DOHH2 (cell line): ENCODE data around the gene NINJ2.

Experiments
- H3F3A ChIP-seq: fragments of 200-600 bp; sonication (generic), shearing (Covaris generic); 2 replicates; pipeline ENCODE4 v1.6.0; 2016; ENCODE audit warnings: antibody characterized with exemption, mild to moderate bottlenecking; ENCODE audit not compliant: control insufficient read depth, insufficient read depth
- H3K27ac ChIP-seq: fragments of 200-600 bp; sonication (generic); 2 replicates; pipeline ENCODE4 v1.5.1; 2014; ENCODE audit warnings: low read depth, mild to moderate bottlenecking, low read length, moderate library complexity
- H3K27me3 ChIP-seq: fragments of 200-600 bp; sonication (generic); 2 replicates; pipeline ENCODE4 v1.6.1; 2014; ENCODE audit warnings: mild to moderate bottlenecking, low read length, mixed read lengths; ENCODE audit not compliant: control insufficient read depth
- H3K36me3 ChIP-seq: fragments of 200-600 bp; sonication (generic); 2 replicates; pipeline ENCODE4 v1.6.1; 2014; ENCODE audit warnings: mild to moderate bottlenecking, low read length, moderate library complexity, mixed read lengths; ENCODE audit not compliant: control insufficient read depth
- H3K4me1 ChIP-seq: fragments of 200-600 bp; sonication (generic); 2 replicates; pipeline ENCODE4 v1.6.1; 2014; ENCODE audit warnings: mild to moderate bottlenecking, low read length, mixed read lengths; ENCODE audit not compliant: control insufficient read depth
- H3K4me2 ChIP-seq: fragments of 200-600 bp; sonication (generic); 2 replicates; pipeline ENCODE4 v1.6.0; 2014; ENCODE audit warnings: mild to moderate bottlenecking, low read length, moderate library complexity
- H3K4me3 ChIP-seq: fragments of 200-600 bp; sonication (generic); 2 replicates; pipeline ENCODE4 v1.5.1; 2014; ENCODE audit warnings: mild to moderate bottlenecking, low read length, mixed read lengths
- H3K79me2 ChIP-seq: fragments of 200-600 bp; sonication (generic); 2 replicates; pipeline ENCODE4 v1.6.1; 2014; ENCODE audit warnings: mild to moderate bottlenecking, low read length, mixed read lengths; ENCODE audit not compliant: control insufficient read depth
- H3K9me2 ChIP-seq: fragments of 200-600 bp; sonication (generic); replicated peaks from 2 replicates; pipeline ENCODE4 v1.6.1; 2014; ENCODE audit warnings: mild to moderate bottlenecking, low read length, mixed read lengths; ENCODE audit not compliant: control insufficient read depth
- H3K9me3 ChIP-seq: fragments of 200-600 bp; sonication (generic); 2 replicates; pipeline ENCODE4 v1.6.1; 2014; ENCODE audit warnings: antibody characterized with exemption, low read length, mixed read lengths; ENCODE audit not compliant: control insufficient read depth, insufficient read depth
- H4K20me1 ChIP-seq: fragments of 200-600 bp; sonication (generic); 2 replicates; pipeline ENCODE4 v1.6.0; 2014; ENCODE audit warnings: low read depth, mild to moderate bottlenecking, antibody characterized with exemption, low read length, moderate library complexity; ENCODE audit not compliant: control insufficient read depth, insufficient read depth
- CTCF ChIP-seq: fragments of 200-600 bp; sonication (generic); IDR thresholded peaks from one replicate; pipeline ENCODE4 v1.5.1; 2014; ENCODE audit warnings: antibody characterized with exemption, mild to moderate bottlenecking, low read depth, low read length; ENCODE audit not compliant: poor library complexity, severe bottlenecking
- EZH2phosphoT487 ChIP-seq: fragments of 200-600 bp; sonication (generic); IDR thresholded peaks from 2 replicates; pipeline ENCODE4 v1.6.1; 2017; ENCODE audit warnings: borderline replicate concordance, mild to moderate bottlenecking, antibody characterized with exemption, low read length, moderate library complexity, mixed read lengths

NINJ2 gene

GRCh38 chr12:599756-600155 lies 63.5 kb downstream of the NINJ2 start:
- H3K79me2 ChIP-seq: no peaks in the 10 kb centered on the region
- TF ChIP-seq CTCF: no peak
- no peak for TF ChIP-seq EZH2phosphoT487
- H4K20me1 ChIP-seq: no peaks in the 10 kb centered on the region
- no peak overlapping the region for H3K27ac ChIP-seq
- no peaks in the 10 kb centered on the region for H3K9me2 ChIP-seq
- H3K36me3 ChIP-seq: no peaks in the 10 kb centered on the region
- no peak overlapping the region for H3K4me2 ChIP-seq
- H3K27me3 ChIP-seq: no peaks in the 10 kb centered on the region
- no peaks in the 10 kb centered on the region for H3F3A ChIP-seq
- no peaks in the 10 kb centered on the region for H3K4me1 ChIP-seq
- no peaks in the 10 kb centered on the region for H3K9me3 ChIP-seq
- no peak overlapping the region for H3K4me3 ChIP-seq

- Histone ChIP-seq H3F3A (no peaks in the 10 kb centered on the region), H3K9me2 (no peaks in the 10 kb centered on the region), H3K27ac (no peak overlapping the region), H3K4me1 (peaks cover 10% of the 10 kb centered on the region), H3K4me3 (no peak overlapping the region), H3K27me3 (no peaks in the 10 kb centered on the region), H3K79me2 (no peaks in the 10 kb centered on the region), H3K9me3 (no peaks in the 10 kb centered on the region), H4K20me1 (no peaks in the 10 kb centered on the region), H3K36me3 (no peaks in the 10 kb centered on the region), H3K4me2 (no peak overlapping the region)
- TF ChIP-seq EZH2phosphoT487 (no peak), CTCF (no peak)
Observed at GRCh38 chr12:597926-598568, 65.2 kb downstream of the NINJ2 start.

GRCh38 chr12:593396-594270 lies 69.6 kb downstream of the NINJ2 start:
- Histone ChIP-seq H3K79me2 (no peaks in the 10 kb centered on the region), H3K4me1 (peaks cover 17% of the 10 kb centered on the region), H4K20me1 (no peaks in the 10 kb centered on the region), H3K27me3 (no peaks in the 10 kb centered on the region), H3K4me2 (no peak overlapping the region; the same call in 1 of the 2 replicates), H3K27ac (no peak overlapping the region), H3K4me3 (no peak overlapping the region), H3F3A (no peaks in the 10 kb centered on the region), H3K9me3 (no peaks in the 10 kb centered on the region), H3K9me2 (no peaks in the 10 kb centered on the region), H3K36me3 (no peaks in the 10 kb centered on the region)
- TF ChIP-seq EZH2phosphoT487 (no peak), CTCF (no peak)
